Posterior vena cava (tissue), 2 donors: ENCODE data around the gene MYO7A. TPM values are rescaled to one million over a fixed set of nuclear protein-coding genes. Genes with fewer than 3 reads are reported as not detected.

ENCODE experiments used
- DNase-seq: peaks from one replicate; pipeline ENCODE4 v3.0.0-alpha.2; 2020; ENCODE audit warnings: low spot score
- intact Hi-C, 2 donors: fragments of 100-400 bp; cut with DNase I; formaldehyde crosslinking; loops; one replicate each; pipeline versions ENCODE4 v1.14.1 to v1.14.2; 2022 to 2023
- total RNA-seq, 2 donors: library from RNA; stranded (reverse); fragmentation: NEBNext Ultra II Directional; extraction: Animal tissue kit (Norgen Biotek cat#: 25700); gene quantifications; one replicate each; pipeline ENCODE4 v1.2.1, GENCODE V29; 2021
- donor health status: DM: yes; HTN: yes; CAD: no.
- donor health status: DM: yes; HTN: yes; CAD: no.

MYO7A gene
- total RNA-seq, 2 donors from 2014 or later, result 12.2 to 17.3 TPM

GRCh38 chr11:77107950-77108349 lies 20.1 kb upstream of the MYO7A start:
- DNase-seq, result peak; percentile 90
- intact Hi-C loops, result no loop called here

GRCh38 chr11:77108436-77108835 lies 19.6 kb upstream of the MYO7A start:
- DNase-seq, result no peak
- intact Hi-C loops, result no loop called here

DNA sequence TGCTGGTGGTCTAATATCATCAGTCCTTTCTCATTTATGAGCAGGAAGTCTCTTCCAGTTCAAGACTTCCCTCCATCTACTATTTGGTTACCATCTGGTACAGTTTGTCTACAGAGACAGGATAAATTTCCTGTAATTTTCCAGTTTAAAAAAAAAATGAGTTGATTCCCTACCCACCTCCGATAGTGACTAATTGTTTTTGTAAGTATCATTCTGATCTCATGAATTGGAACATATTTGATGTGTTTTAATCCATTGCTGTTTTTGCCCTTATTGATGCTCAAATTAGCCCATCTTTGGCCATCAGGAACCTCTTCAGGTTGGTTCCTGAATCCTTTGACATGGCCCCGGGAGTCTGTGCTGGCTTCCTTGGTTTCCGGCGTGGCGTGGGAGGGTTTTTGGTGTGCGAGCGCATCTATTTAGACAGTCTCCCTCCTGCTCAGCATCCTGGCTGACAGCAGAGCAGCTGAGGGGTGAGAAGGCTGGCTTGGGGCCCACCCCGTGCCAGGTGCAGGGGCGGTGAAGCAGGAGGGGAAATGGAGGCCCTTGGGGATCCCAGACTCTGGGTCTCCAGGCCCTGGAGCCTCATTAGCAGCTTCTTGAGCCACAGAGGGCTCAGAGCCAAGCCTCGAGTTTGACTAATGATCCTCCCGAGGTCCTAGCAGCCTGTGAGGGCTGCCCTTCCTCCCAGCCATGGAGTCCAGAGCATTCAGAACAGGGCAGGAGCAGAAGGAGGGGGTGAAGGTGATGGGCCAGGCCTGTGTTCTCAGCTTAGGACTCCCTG lies 18.6 kb upstream of the MYO7A start:
- DNase-seq, result no peak
- intact Hi-C loops, result no loop called here

GRCh38 chr11:77110836-77111235 lies 17.2 kb upstream of the MYO7A start:
- DNase-seq, result no peak
- intact Hi-C loops, result no loop called here

- no peak for DNase-seq
- intact Hi-C loops, result no loop called here
These were observed 16.8 kb upstream of the MYO7A start for GRCh38 chr11:77111277-77111676.

- DNase-seq, result no peak
- intact Hi-C loops, result no loop called here
These were observed 16.1 kb upstream of the MYO7A start for GRCh38 chr11:77111946-77112345.

DNA sequence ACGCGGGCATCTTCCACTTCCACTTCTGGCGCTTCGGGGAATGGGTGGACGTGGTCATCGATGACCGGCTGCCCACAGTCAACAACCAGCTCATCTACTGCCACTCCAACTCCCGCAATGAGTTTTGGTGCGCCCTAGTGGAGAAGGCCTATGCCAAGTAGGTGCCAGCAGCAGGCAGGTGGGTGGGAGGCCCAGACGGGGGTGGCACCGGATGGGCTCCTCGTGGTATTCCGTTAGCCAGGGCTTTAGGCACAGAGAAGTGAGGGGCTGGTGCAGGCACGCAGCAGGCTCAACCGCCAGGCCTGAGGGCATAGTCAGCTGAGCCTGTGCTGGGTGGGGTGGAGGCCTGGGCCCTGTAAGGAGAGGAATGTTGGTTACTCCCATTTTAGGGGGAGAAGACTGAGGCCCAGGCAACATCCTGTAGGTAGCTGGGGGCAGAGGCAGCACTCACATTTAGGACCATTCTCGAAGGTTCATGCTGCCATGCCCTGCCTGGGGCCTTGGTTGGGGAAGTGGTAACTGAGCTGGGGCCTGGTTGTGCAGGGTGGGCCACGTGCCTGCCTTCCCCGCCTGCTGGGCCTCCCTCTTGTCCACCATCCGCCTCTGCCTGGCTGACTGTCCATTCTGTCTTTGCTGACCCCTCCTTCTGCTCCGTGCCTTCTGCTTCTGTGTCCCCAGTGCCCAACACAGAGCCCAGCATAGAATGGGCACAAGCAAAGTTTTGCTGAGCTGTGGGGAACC lies 15.2 kb upstream of the MYO7A start:
- no peak for DNase-seq
- intact Hi-C loops, result no loop called here

- intact Hi-C loops, result no loop called here
- DNase-seq, result no peak
These were observed 14.5 kb upstream of the MYO7A start for GRCh38 chr11:77113382-77114088.

DNA sequence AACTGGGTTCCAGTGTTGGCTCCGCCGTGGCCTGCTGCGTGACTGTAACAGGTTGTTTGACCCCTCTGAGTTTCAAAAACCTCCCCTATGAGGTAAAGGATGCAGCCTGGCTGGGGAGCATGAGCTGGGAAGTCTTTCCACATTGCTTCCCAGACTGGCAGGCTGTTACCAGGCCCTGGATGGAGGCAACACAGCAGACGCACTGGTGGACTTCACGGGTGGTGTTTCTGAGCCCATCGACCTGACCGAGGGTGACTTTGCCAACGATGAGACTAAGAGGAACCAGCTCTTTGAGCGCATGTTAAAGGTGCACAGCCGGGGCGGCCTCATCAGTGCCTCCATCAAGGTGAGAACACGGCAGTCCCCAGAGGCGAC lies 14.0 kb upstream of the MYO7A start:
- intact Hi-C loops, result no loop called here
- no peak for DNase-seq

GRCh38 chr11:77115181-77115611 lies 12.8 kb upstream of the MYO7A start:
- no peak for DNase-seq
- intact Hi-C loops, result no loop called here

DNA sequence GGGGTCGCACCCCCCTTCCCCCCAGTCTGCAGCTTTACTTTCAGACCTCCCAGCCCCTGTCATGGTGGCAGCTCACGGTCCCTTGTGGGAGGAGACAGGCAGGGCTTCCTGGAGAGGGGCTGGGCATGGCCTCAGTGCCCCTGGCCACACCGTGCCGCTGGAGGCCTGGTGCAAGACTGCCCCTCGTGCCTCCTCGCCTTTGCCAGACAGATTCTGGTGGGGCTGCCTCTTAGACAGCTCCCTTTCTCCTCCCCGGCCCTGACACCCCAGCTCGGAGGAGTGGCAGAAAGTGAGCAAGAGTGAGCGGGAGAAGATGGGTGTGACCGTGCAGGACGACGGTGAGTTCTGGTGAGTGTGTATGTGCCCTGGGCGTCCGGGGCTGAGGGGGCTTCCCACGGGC lies 12.1 kb upstream of the MYO7A start:
- intact Hi-C loops, result no loop called here
- no peak for DNase-seq

GRCh38 chr11:77117492-77117891 lies 10.6 kb upstream of the MYO7A start:
- no peak for DNase-seq
- intact Hi-C loops, result no loop called here

DNA sequence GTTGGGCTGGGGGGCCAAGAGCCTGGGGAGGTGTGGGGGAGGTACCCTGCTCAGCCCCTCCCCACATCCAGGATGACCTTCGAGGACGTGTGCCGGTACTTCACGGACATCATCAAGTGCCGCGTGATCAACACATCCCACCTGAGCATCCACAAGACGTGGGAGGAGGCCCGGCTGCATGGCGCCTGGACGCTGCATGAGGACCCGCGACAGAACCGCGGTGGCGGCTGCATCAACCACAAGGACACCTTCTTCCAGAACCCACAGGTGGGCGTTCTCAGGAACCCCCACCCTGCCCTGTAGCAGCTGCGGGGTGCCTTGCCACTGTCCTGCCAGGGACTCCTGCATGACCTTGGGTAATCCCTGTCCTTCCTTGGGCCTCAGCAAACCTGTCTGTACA lies 10.0 kb upstream of the MYO7A start:
- no peak for DNase-seq
- intact Hi-C loops, result no loop called here

- DNase-seq, result no peak
- intact Hi-C loops, result no loop called here
These were observed 9.1 kb upstream of the MYO7A start for GRCh38 chr11:77118971-77119370.

DNA sequence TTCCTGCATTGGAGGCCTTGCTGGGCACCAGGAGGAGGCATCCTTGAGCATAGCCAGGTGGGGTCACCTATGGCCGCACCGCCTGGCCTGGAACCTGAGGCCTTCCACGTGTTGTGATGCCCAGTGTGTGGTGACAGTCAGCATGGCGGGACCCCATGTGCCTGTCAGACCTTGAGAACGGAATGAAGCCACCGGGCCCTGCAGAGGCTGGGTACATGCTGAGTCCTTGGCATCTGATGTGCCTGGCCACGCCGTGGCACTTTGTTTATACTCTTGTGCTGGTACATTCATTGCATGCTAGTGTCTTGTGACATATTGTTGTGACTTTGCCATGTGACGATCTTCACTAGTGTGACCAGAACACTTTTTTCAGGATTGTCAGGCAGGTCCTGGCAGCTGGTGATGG lies 8.5 kb upstream of the MYO7A start:
- DNase-seq, result no peak
- intact Hi-C loops, result no loop called here

DNA sequence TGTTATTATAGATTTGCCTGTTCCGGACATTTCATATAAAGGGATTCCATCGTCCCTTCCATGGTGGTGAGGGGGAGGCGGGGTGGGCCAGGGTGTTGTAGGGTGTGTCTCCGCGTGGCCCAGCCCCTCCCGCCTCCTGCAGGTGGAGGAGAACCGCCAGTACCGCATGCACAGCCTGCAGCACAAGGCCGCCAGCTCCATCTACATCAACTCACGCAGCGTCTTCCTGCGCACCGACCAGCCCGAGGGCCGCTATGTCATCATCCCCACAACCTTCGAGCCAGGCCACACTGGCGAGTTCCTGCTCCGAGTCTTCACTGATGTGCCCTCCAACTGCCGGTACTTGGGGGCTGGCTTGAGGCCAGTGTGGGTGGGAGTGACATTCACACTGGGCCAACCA lies 7.5 kb upstream of the MYO7A start:
- no peak for DNase-seq
- intact Hi-C loops, result loop anchor here (10.0 kb wide), 2 partner anchors 424 to 434 kb away; no protein-coding TSS in a partner anchor

DNA sequence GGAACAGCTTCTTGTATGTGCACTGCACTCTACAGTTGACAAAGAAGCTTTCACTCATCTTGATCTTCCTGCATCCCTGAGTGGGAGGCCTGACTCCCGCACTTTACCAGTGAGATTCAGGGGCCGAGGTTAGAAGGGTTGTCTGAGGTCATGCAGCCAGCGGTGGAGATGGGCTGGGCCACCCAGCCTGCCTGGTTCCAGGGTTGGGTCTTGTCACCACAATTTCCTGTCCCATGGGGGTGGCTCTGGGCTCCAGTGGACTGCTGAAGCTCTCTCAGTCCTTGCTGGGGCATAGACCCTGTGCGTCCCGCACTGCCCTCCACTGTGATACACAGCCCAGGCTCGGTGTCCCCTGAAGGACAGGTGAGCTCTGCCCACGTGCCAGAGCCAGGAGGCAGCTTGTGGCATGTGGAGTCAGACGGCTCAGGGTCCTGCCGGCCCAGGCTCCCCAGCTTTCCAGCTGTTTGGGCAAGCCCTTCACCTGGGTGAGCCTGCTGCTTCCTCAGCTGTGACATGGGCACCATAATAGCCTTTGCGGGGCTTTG lies 6.9 kb upstream of the MYO7A start:
- intact Hi-C loops, result loop anchor here (10.0 kb wide), 2 partner anchors 424 to 434 kb away; no protein-coding TSS in a partner anchor
- DNase-seq, result no peak

- no peak for DNase-seq
- intact Hi-C loops, result loop anchor here (10.0 kb wide), 2 partner anchors 423 to 433 kb away; no protein-coding TSS in a partner anchor
These were observed 6.0 kb upstream of the MYO7A start for GRCh38 chr11:77121876-77122575.

DNA sequence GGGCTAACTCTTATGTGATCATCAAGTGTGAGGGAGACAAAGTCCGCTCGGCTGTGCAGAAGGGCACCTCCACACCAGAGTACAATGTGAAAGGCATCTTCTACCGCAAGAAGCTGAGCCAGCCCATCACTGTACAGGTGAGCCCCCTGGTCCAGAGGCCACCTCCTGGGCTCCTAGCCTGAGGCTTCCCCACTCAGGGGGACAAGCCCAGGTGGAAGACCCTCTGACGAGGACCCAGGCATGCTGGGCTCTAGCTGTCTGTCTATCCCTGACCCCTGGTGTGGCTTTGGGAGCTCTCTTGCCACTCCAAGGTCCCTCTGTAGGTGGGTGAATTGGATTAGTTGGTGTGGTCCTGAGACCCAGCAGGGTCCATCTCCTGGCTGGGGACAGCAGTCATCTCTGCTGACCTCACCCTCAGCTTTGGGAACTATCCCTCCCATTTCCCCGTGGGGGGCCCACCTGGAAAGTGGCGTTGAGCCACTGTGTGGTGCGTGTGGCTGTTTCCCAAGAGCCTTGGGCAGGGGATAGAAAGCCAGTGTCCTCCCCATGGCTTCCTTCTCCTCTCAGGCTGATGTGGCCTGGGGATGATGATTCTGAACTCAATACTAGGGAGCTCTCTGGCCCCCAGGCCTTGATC lies 5.4 kb upstream of the MYO7A start:
- intact Hi-C loops, result loop anchor here (10.0 kb wide), 2 partner anchors 422 to 432 kb away; no protein-coding TSS in a partner anchor
- no peak for DNase-seq
